GM21786 (cell line): ENCODE measurements around the gene TNS1.

Source experiments
- ATAC-seq: cut with Tn5 transposase; IDR thresholded peaks from one replicate; pipeline ENCODE4 v1.9.1; 2021; ENCODE audit not compliant: unreplicated experiment

The TNS1 gene

GRCh38 chr2:217919204-217919603, 83.6 kb downstream of the TNS1 start:
- ATAC-seq = no peak

GRCh38 chr2:217918308-217919024, 84.3 kb downstream of the TNS1 start:
- ATAC-seq = no peak

- ATAC-seq = no peak
Measured at GRCh38 chr2:217916504-217917254, 86.1 kb downstream of the TNS1 start.

- ATAC-seq = no peak
Measured at GRCh38 chr2:217915706-217916105, 87.1 kb downstream of the TNS1 start.

GRCh38 chr2:217914878-217915277, 87.9 kb downstream of the TNS1 start:
- no peak for ATAC-seq

GRCh38 chr2:217914078-217914477, 88.7 kb downstream of the TNS1 start:
- ATAC-seq = no peak

- no peak for ATAC-seq
Measured at GRCh38 chr2:217913436-217913835, 89.4 kb downstream of the TNS1 start.

GRCh38 chr2:217912098-217913024, 90.4 kb downstream of the TNS1 start:
- no peak for ATAC-seq

- ATAC-seq = no peak
Measured at GRCh38 chr2:217911283-217912097, 91.3 kb downstream of the TNS1 start.

- ATAC-seq = no peak
Measured at GRCh38 chr2:217910875-217911212, 92.0 kb downstream of the TNS1 start.

GRCh38 chr2:217909156-217909820, 93.5 kb downstream of the TNS1 start:
- no peak for ATAC-seq

- no peak for ATAC-seq
Measured at GRCh38 chr2:217908544-217908943, 94.3 kb downstream of the TNS1 start.

- no peak for ATAC-seq
Measured at GRCh38 chr2:217907266-217907665, 95.5 kb downstream of the TNS1 start.

GRCh38 chr2:217906798-217907197, 96.0 kb downstream of the TNS1 start:
- no peak for ATAC-seq

GRCh38 chr2:217905896-217906295, 96.9 kb downstream of the TNS1 start:
- no peak for ATAC-seq

GRCh38 chr2:217905395-217905794, 97.4 kb downstream of the TNS1 start:
- no peak for ATAC-seq

GRCh38 chr2:217904614-217904965, 98.2 kb downstream of the TNS1 start:
- no peak for ATAC-seq

GRCh38 chr2:217903859-217904613, 98.8 kb downstream of the TNS1 start:
- no peak for ATAC-seq

- ATAC-seq = no peak
Measured at GRCh38 chr2:217903142-217903858, 99.5 kb downstream of the TNS1 start.
